DOHH2 (cell line): ENCODE data around the gene HOXC11.
A peak's percentile ranks its signal among the peaks of the same experiment; 100 is the strongest.

Experiments used
- H3F3A ChIP-seq: fragments of 200-600 bp; sonication (generic), shearing (Covaris generic); 2 replicates; pipeline ENCODE4 v1.6.0; 2016; ENCODE audit warnings: antibody characterized with exemption, mild to moderate bottlenecking; ENCODE audit not compliant: control insufficient read depth, insufficient read depth
- H3K27ac ChIP-seq: fragments of 200-600 bp; sonication (generic); 2 replicates; pipeline ENCODE4 v1.5.1; 2014; ENCODE audit warnings: low read depth, mild to moderate bottlenecking, low read length, moderate library complexity
- H3K27me3 ChIP-seq: fragments of 200-600 bp; sonication (generic); 2 replicates; pipeline ENCODE4 v1.6.1; 2014; ENCODE audit warnings: mild to moderate bottlenecking, low read length, mixed read lengths; ENCODE audit not compliant: control insufficient read depth
- H3K36me3 ChIP-seq: fragments of 200-600 bp; sonication (generic); 2 replicates; pipeline ENCODE4 v1.6.1; 2014; ENCODE audit warnings: mild to moderate bottlenecking, low read length, moderate library complexity, mixed read lengths; ENCODE audit not compliant: control insufficient read depth
- H3K4me1 ChIP-seq: fragments of 200-600 bp; sonication (generic); 2 replicates; pipeline ENCODE4 v1.6.1; 2014; ENCODE audit warnings: mild to moderate bottlenecking, low read length, mixed read lengths; ENCODE audit not compliant: control insufficient read depth
- H3K4me2 ChIP-seq: fragments of 200-600 bp; sonication (generic); 2 replicates; pipeline ENCODE4 v1.6.0; 2014; ENCODE audit warnings: mild to moderate bottlenecking, low read length, moderate library complexity
- H3K4me3 ChIP-seq: fragments of 200-600 bp; sonication (generic); 2 replicates; pipeline ENCODE4 v1.5.1; 2014; ENCODE audit warnings: mild to moderate bottlenecking, low read length, mixed read lengths
- H3K79me2 ChIP-seq: fragments of 200-600 bp; sonication (generic); 2 replicates; pipeline ENCODE4 v1.6.1; 2014; ENCODE audit warnings: mild to moderate bottlenecking, low read length, mixed read lengths; ENCODE audit not compliant: control insufficient read depth
- H3K9me2 ChIP-seq: fragments of 200-600 bp; sonication (generic); replicated peaks from 2 replicates; pipeline ENCODE4 v1.6.1; 2014; ENCODE audit warnings: mild to moderate bottlenecking, low read length, mixed read lengths; ENCODE audit not compliant: control insufficient read depth
- H3K9me3 ChIP-seq: fragments of 200-600 bp; sonication (generic); 2 replicates; pipeline ENCODE4 v1.6.1; 2014; ENCODE audit warnings: antibody characterized with exemption, low read length, mixed read lengths; ENCODE audit not compliant: control insufficient read depth, insufficient read depth
- H4K20me1 ChIP-seq: fragments of 200-600 bp; sonication (generic); 2 replicates; pipeline ENCODE4 v1.6.0; 2014; ENCODE audit warnings: low read depth, mild to moderate bottlenecking, antibody characterized with exemption, low read length, moderate library complexity; ENCODE audit not compliant: control insufficient read depth, insufficient read depth
- EZH2phosphoT487 ChIP-seq: fragments of 200-600 bp; sonication (generic); IDR thresholded peaks from 2 replicates; pipeline ENCODE4 v1.6.1; 2017; ENCODE audit warnings: borderline replicate concordance, mild to moderate bottlenecking, antibody characterized with exemption, low read length, moderate library complexity, mixed read lengths
- TF ChIP-seq, protein P1 (sequence below): fragments of 200-600 bp; sonication (generic); IDR thresholded peaks from one replicate; pipeline ENCODE4 v1.5.1; 2014; ENCODE audit warnings: antibody characterized with exemption, mild to moderate bottlenecking, low read depth, low read length; ENCODE audit not compliant: poor library complexity, severe bottlenecking

The HOXC11 gene

DNA sequence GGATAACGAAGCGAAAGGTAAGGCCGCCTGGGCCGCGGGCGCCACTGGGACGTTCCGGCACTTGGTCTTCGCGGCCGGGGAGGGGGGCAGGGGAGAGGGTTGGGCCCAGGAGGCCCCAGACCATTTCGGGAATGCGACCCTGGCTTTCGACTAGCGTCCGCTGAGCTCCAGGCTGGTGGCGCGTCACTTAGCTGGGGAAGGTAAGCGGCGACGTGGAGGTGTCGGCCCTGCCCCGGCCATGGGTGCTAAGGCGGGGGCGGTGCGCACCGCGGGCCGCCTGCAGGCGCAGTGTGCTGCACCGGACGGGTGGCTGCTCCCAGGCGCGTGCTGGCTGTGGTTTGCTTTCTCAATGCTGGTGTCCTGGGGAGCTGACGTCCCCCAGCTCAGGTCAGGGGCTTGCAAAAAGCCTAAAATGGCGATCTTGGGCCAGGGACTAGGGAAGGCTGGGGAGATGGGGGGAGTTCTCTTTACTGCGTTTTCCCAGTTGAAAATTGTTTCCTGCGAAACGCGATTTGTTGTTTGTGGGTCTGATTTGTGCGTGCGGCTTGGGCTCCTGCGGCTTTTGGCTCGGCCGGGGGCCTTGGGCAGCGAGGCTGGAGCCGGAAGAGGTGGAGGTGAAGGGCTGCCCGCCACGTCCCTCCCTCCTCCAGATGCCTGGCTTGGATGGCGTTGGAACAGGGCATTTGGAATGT is 13.2 kb downstream of the HOXC11 start:
- Histone ChIP-seq H4K20me1 (peaks cover 6% of the 10 kb centered on the region; the same call in 1 of the 2 replicates), H3F3A (peaks cover 5% of the 10 kb centered on the region; the same call in 1 of the 2 replicates), H3K4me3 (no peak overlapping the region), H3K36me3 (no peaks in the 10 kb centered on the region), H3K9me2 (no peaks in the 10 kb centered on the region), H3K79me2 (no peaks in the 10 kb centered on the region), H3K27me3 (peaks cover 84% of the 10 kb centered on the region), H3K27ac (no peak overlapping the region), H3K4me2 (no peak overlapping the region), H3K4me1 (peaks cover 55% of the 10 kb centered on the region), H3K9me3 (no peaks in the 10 kb centered on the region)
- TF ChIP-seq, protein P1, sequence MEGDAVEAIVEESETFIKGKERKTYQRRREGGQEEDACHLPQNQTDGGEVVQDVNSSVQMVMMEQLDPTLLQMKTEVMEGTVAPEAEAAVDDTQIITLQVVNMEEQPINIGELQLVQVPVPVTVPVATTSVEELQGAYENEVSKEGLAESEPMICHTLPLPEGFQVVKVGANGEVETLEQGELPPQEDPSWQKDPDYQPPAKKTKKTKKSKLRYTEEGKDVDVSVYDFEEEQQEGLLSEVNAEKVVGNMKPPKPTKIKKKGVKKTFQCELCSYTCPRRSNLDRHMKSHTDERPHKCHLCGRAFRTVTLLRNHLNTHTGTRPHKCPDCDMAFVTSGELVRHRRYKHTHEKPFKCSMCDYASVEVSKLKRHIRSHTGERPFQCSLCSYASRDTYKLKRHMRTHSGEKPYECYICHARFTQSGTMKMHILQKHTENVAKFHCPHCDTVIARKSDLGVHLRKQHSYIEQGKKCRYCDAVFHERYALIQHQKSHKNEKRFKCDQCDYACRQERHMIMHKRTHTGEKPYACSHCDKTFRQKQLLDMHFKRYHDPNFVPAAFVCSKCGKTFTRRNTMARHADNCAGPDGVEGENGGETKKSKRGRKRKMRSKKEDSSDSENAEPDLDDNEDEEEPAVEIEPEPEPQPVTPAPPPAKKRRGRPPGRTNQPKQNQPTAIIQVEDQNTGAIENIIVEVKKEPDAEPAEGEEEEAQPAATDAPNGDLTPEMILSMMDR, result no peak
- peak; percentile 85 for TF ChIP-seq EZH2phosphoT487

DNA sequence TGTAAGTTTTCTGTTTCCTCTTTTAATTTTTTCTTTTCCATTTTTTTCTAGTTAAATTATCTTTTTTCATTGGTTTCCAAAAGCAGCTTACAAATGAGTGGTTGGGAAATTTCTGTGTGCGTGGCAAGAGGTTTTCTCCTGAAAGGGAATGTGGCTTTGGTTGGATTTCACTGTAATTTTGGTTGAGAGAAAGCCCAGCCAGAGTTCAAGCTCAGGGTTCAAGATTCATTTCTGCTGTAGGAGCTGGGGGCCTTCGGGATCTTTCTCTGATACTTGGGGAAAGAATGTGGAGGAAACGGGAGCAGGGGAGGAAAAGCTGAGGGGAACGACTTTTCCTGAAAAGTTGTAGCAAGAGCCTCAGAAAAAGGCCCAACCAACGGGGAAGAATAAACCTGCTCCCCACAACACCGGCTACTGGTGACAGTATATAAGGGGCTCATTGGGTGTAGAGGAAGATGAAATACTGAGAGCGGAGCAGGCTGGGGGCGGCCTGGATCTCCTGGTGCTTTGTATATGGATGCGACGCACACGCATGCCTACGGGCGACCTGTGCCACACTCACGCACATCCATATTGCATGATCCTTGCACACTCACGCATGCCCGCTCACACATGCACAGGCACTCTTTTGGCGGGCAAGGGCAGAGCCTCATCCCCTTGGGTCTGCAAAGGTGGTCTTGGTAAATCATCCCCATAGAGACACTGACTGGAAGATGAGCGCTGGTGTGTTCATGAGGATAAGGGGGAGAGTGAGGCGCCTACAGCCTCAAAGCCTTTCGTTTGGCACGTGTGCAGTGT is 14.0 kb downstream of the HOXC11 start:
- Histone ChIP-seq H3K9me2 (no peaks in the 10 kb centered on the region), H3F3A (0 out of 2 replicates have a peak, but pooled peaks cover 2% of the 10 kb centered on the region), H3K36me3 (no peaks in the 10 kb centered on the region), H3K4me1 (peaks cover 55% of the 10 kb centered on the region), H3K27me3 (peaks cover 89% of the 10 kb centered on the region), H3K27ac (no peak overlapping the region), H3K4me3 (no peak overlapping the region), H3K79me2 (no peaks in the 10 kb centered on the region), H3K4me2 (no peak overlapping the region), H4K20me1 (peaks cover 6% of the 10 kb centered on the region; the same call in 1 of the 2 replicates), H3K9me3 (no peaks in the 10 kb centered on the region)
- TF ChIP-seq, protein P1, result no peak
- TF ChIP-seq EZH2phosphoT487, result no peak

DNA sequence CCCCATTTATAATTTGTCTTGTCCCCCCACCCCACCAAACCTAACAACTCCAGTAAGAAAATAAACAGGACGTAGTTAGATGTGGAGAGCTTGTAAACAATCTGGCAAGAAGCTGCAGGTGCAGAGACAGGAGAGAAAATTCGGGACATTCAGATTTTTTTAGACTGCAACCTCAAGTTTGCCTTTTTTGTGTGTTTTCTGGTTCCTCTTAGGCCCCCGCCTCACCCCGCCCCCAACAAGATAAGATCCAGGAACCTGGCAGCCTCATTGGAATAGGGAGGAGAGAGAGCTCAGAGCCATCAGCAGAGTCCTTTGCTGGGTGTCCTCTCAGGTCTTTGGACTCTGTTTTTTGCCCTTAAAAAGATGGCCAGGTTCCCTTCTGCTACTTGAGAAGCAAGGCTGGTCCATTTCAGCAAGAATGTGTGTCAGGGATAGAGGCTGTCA is 14.9 kb downstream of the HOXC11 start:
- H3F3A ChIP-seq, result 0 out of 2 replicates have a peak, but pooled peaks cover 2% of the 10 kb centered on the region
- no peaks in the 10 kb centered on the region for H3K9me2 ChIP-seq
- H3K27ac ChIP-seq, result no peak overlapping the region
- peaks cover 6% of the 10 kb centered on the region; the same call in 1 of the 2 replicates for H4K20me1 ChIP-seq
- no peaks in the 10 kb centered on the region for H3K9me3 ChIP-seq
- H3K4me3 ChIP-seq, result no peak overlapping the region
- H3K27me3 ChIP-seq, result peaks cover 92% of the 10 kb centered on the region
- peaks cover 55% of the 10 kb centered on the region for H3K4me1 ChIP-seq
- TF ChIP-seq, protein P1, result no peak
- TF ChIP-seq EZH2phosphoT487, result 0 out of 2 replicates have a peak, but pooled peaks have one; percentile 53
- no peaks in the 10 kb centered on the region for H3K79me2 ChIP-seq
- H3K36me3 ChIP-seq, result no peaks in the 10 kb centered on the region
- H3K4me2 ChIP-seq, result no peak overlapping the region
